Keratinocyte (primary cell): ENCODE results near the gene ZBTB24. TPM values are rescaled to one million over a fixed set of nuclear protein-coding genes. Genes with fewer than 3 reads are reported as not detected.

Experiments used
- DNase-seq: peaks from one replicate; pipeline ENCODE4 v3.0.0-alpha.2; 2011; ENCODE audit warnings: low read depth, missing footprints, low spot score
- FAIRE-seq: peaks from 2 replicates; lab custom pipeline; 2011; peaks lifted over from hg19 to GRCh38; lab: Jason Lieb, UNC
- H2AFZ ChIP-seq: 2 replicates; pipeline ENCODE4 v1.6.0; 2012; ENCODE audit warnings: low read length, control low read depth, inconsistent platforms; ENCODE audit not compliant: control insufficient read depth
- H3K27ac ChIP-seq: 2 replicates; pipeline ENCODE4 v1.5.1; 2011; ENCODE audit warnings: low read length; ENCODE audit not compliant: control insufficient read depth, insufficient read depth
- H3K27me3 ChIP-seq: 3 replicates; pipeline ENCODE4 v1.6.0; 2011; ENCODE audit warnings: low read length; ENCODE audit not compliant: control insufficient read depth, insufficient read depth; ENCODE audit errors: extremely low read depth
- H3K36me3 ChIP-seq, 2 experiments: 2 replicates in 1 of 2; 3 replicates in 1 of 2; pipeline ENCODE4 v1.5.1; 2011; ENCODE audit warnings: low read length in 2 of 2, mild to moderate bottlenecking in 1 of 2; ENCODE audit not compliant: control insufficient read depth in 2 of 2, insufficient read depth in 2 of 2; ENCODE audit errors: extremely low read depth in 1 of 2
- H3K4me1 ChIP-seq: 3 replicates; pipeline ENCODE4 v1.5.1; 2011; ENCODE audit warnings: low read length; ENCODE audit not compliant: control insufficient read depth, insufficient read depth; ENCODE audit errors: extremely low read depth
- H3K4me2 ChIP-seq: 3 replicates; pipeline ENCODE4 v1.6.0; 2011; ENCODE audit warnings: low read depth, low read length; ENCODE audit not compliant: control insufficient read depth, insufficient read depth; ENCODE audit errors: extremely low read depth
- H3K4me3 ChIP-seq, 3 experiments: fragments of 200-600 bp in 1 of 3; sonication (generic) in 1 of 3; 2 replicates in 2 of 3; 3 replicates in 1 of 3; pipeline ENCODE4 v1.5.1; 2011 to 2016; ENCODE audit warnings: low read length in 3 of 3, mild to moderate bottlenecking in 3 of 3, control low read depth in 2 of 3, inconsistent platforms in 1 of 3, low read depth in 1 of 3, mixed read lengths in 1 of 3, mixed run types in 1 of 3, moderate library complexity in 1 of 3; ENCODE audit not compliant: control insufficient read depth in 2 of 3, insufficient read depth in 2 of 3; ENCODE audit errors: extremely low read depth in 1 of 3
- H3K79me2 ChIP-seq: 2 replicates; pipeline ENCODE4 v1.6.0; 2012; ENCODE audit warnings: low read length; ENCODE audit not compliant: control insufficient read depth, insufficient read depth
- H3K9ac ChIP-seq: 3 replicates; pipeline ENCODE4 v1.6.0; 2011; ENCODE audit warnings: low read length; ENCODE audit not compliant: control insufficient read depth, insufficient read depth; ENCODE audit errors: extremely low read depth
- H3K9me1 ChIP-seq: 3 replicates; pipeline ENCODE4 v1.6.0; 2011; ENCODE audit warnings: low read length; ENCODE audit not compliant: control insufficient read depth, insufficient read depth; ENCODE audit errors: extremely low read depth
- H3K9me3 ChIP-seq: 2 replicates; pipeline ENCODE4 v1.5.1; 2012; ENCODE audit warnings: low read depth, low read length; ENCODE audit not compliant: control insufficient read depth
- H4K20me1 ChIP-seq: 3 replicates; pipeline ENCODE4 v1.6.0; 2011; ENCODE audit warnings: low read length; ENCODE audit not compliant: control insufficient read depth, insufficient read depth; ENCODE audit errors: extremely low read depth
- CTCF ChIP-seq, 3 experiments: IDR thresholded peaks in 1 of 3; conservative IDR thresholded peaks in 1 of 3; optimal IDR thresholded peaks in 1 of 3; 2 replicates in 2 of 3; 3 replicates in 1 of 3; pipeline versions ENCODE3 to v1.5.1; 2011; ENCODE audit warnings: low read length in 3 of 3, mild to moderate bottlenecking in 3 of 3, moderate library complexity in 2 of 3, control low read depth in 1 of 3, inconsistent platforms in 1 of 3; ENCODE audit not compliant: insufficient read depth in 2 of 3; ENCODE audit errors: extremely low read depth in 1 of 3
- EZH2 ChIP-seq: IDR thresholded peaks from one replicate; pipeline ENCODE4 v1.6.1; 2012; ENCODE audit warnings: inconsistent platforms, mild to moderate bottlenecking, low read length, moderate library complexity
- dilution Hi-C: fragments of 300-500 bp; cut with MboI; formaldehyde crosslinking; loops from one replicate; pipeline ENCODE4 v1.7.0; 2020; ENCODE audit warnings: low sequenced_read_pairs; ENCODE audit not compliant: extremely low pct_ligation_motif_present
- polyA minus RNA-seq, 3 experiments: library from RNA; depleted of rRNA, polyadenylated mRNA; stranded (reverse); fragments of >200 nt; gene quantifications; 1 replicate in 1 of 3; 2 replicates in 1 of 3; 3 replicates in 1 of 3; pipeline ENCODE4 v1.2.3, GENCODE V29; 2011
- polyA plus RNA-seq, 5 experiments: library from polyadenylated mRNA; depleted of rRNA in 3 of 5; stranded (reverse) in 3 of 5; stranded (forward) in 1 of 5; unstranded in 1 of 5; fragments of >200 nt; gene quantifications; 1 replicate in 1 of 5; 2 replicates in 3 of 5; 3 replicates in 1 of 5; pipeline versions ENCODE4 v1.2.1 to v1.2.3, GENCODE V29; 2011 to 2012; ENCODE audit warnings: missing spikeins in 2 of 5, low read depth in 1 of 5, low replicate concordance in 1 of 5

ZBTB24 gene
- polyA plus RNA-seq: 3.0 to 5.1 TPM (median 4.6 TPM) in 3 replicates
- polyA plus RNA-seq (2011; ENCODE audit: low read depth): 2.9 TPM
- 2.2 and 3.6 TPM in 2 replicates for polyA plus RNA-seq (2011; cell fraction: cytosol; rRNA removed)
- 4.8 and 5.5 TPM in 2 replicates for polyA plus RNA-seq (2011; cell fraction: nucleus; rRNA removed)
- polyA plus RNA-seq (2012; ENCODE audit: low replicate concordance): 2.1 and 5.5 TPM in 2 replicates
- polyA minus RNA-seq: 3.9 to 6.4 TPM (median 6.2 TPM) in 3 replicates
- polyA minus RNA-seq (2011; cell fraction: cytosol; rRNA and poly(A)+ RNA removed): 3.6 TPM
- polyA minus RNA-seq (2011; cell fraction: nucleus; rRNA and poly(A)+ RNA removed): 3.5 and 6.9 TPM in 2 replicates

- H3K9me1 ChIP-seq: peaks cover 3% of the 10 kb centered on the region
- H3K4me2 ChIP-seq: peak within 1 kb of the TSS; percentile 85
- peaks cover 37% of the 10 kb centered on the region for H3K79me2 ChIP-seq
- peak within 1 kb of the TSS; percentile 74 to 81 (median 78) for H3K4me3 ChIP-seq
- H3K27ac ChIP-seq: peak within 1 kb of the TSS; percentile 60
- H3K4me1 ChIP-seq: peaks cover 26% of the 10 kb centered on the region
- peak within 1 kb of the TSS; percentile 64 for H2AFZ ChIP-seq
- H3K36me3 ChIP-seq: peaks cover 2 to 16% of the 10 kb centered on the region in 2 experiments
- no peaks in the 10 kb centered on the region for H4K20me1 ChIP-seq
- no peak for TF ChIP-seq EZH2
- no peak for TF ChIP-seq CTCF (optimal IDR thresholded peaks at IDR 0.05 in 1 of 3, IDR thresholded peaks at IDR 0.05 in 1 of 3, conservative IDR thresholded peaks at IDR 0.05 in 1 of 3; ENCODE audit: extremely low read depth in 1 of 3, insufficient read depth in 2 of 3, low read length in 3 of 3)
- dilution Hi-C loops: no loop called here
- H3K27me3 ChIP-seq: no peaks in the 10 kb centered on the region
- FAIRE-seq (no peak), DNase-seq (peak; percentile 25)
- peak within 1 kb of the TSS; percentile 86 for H3K9ac ChIP-seq
- no peaks in the 10 kb centered on the region for H3K9me3 ChIP-seq
Measured at GRCh38 chr6:109482905-109483734, at the start of gene ZBTB24. Gene ZBTB24, minus strand, starts transcription at chr6:109483219. Its CDS starts 1,193 bp downstream, at chr6:109482026.

GRCh38 chr6:109531446-109531845 is 48.4 kb upstream of the ZBTB24 start:
- Histone ChIP-seq H3K79me2 (no peaks in the 10 kb centered on the region), H3K4me3 (no peak overlapping the region), H2AFZ (no peak overlapping the region), H4K20me1 (no peaks in the 10 kb centered on the region), H3K27me3 (no peaks in the 10 kb centered on the region), H3K27ac (no peak overlapping the region), H3K9me3 (no peaks in the 10 kb centered on the region), H3K4me2 (no peak overlapping the region), H3K36me3 (no peaks in the 10 kb centered on the region), H3K4me1 (no peaks in the 10 kb centered on the region), H3K9ac (no peak overlapping the region), H3K9me1 (no peaks in the 10 kb centered on the region)
- dilution Hi-C loops: no loop called here
- DNase-seq: no peak
- FAIRE-seq: no peak
- no peak for TF ChIP-seq CTCF (optimal IDR thresholded peaks at IDR 0.05 in 1 of 3, IDR thresholded peaks at IDR 0.05 in 1 of 3, conservative IDR thresholded peaks at IDR 0.05 in 1 of 3; ENCODE audit: extremely low read depth in 1 of 3, insufficient read depth in 2 of 3, low read length in 3 of 3)
- no peak for TF ChIP-seq EZH2
